HEK293 (cell line): Measurements from ENCODE around the gene JAKMIP1.

ENCODE experiments used
- CTCF ChIA-PET: fragments of 350-600 bp; formaldehyde crosslinking; extraction: SDS; loops from one replicate; lab custom pipeline; 2021; ENCODE audit warnings: antibody characterized with exemption; lab: Yijun Ruan, JAX
- POLR2A ChIA-PET: fragments of 300-600 bp; formaldehyde crosslinking; extraction: SDS; loops from one replicate; lab custom pipeline; 2020; ENCODE audit warnings: antibody characterized with exemption, inconsistent platforms; lab: Yijun Ruan, JAX
- H3K27ac ChIP-seq: fragments of 200-500 bp; sonication (Bioruptor generic); 2 replicates; pipeline ENCODE4 v1.5.1; 2014; ENCODE audit warnings: low read depth, low read length, control low read depth, inconsistent platforms; ENCODE audit errors: extremely low read depth
- H3K36me3 ChIP-seq, 2 experiments: fragments of 200-500 bp in 1 of 2; sonication (Bioruptor generic) in 1 of 2; 1 replicate in 1 of 2; 2 replicates in 1 of 2; pipeline ENCODE4 v1.5.1; 2014 to 2017; ENCODE audit warnings: inconsistent platforms in 2 of 2, low read length in 2 of 2; ENCODE audit not compliant: control insufficient read depth in 2 of 2, insufficient read depth in 1 of 2
- H3K4me1 ChIP-seq: fragments of 200-500 bp; sonication (Bioruptor generic); 2 replicates; pipeline ENCODE4 v1.5.1; 2014; ENCODE audit warnings: mild to moderate bottlenecking, low read length, inconsistent platforms; ENCODE audit not compliant: control insufficient read depth, insufficient read depth
- H3K4me3 ChIP-seq: 2 replicates; pipeline ENCODE4 v1.5.1; 2011; ENCODE audit warnings: low read depth, mild to moderate bottlenecking, control low read depth, low read length, moderate library complexity
- H3K9me3 ChIP-seq: fragments of 200-500 bp; sonication (Bioruptor generic); 2 replicates; pipeline ENCODE4 v1.5.1; 2014; ENCODE audit warnings: low read depth, low read length, inconsistent platforms; ENCODE audit not compliant: control insufficient read depth, insufficient read depth
- AEBP2 ChIP-seq: fragments of 450-650 bp; formaldehyde crosslinking; IDR thresholded peaks from 2 replicates; pipeline ENCODE4 v1.5.1; 2016; ENCODE audit warnings: missing biosample characterization, missing genetic modification characterization, borderline replicate concordance
- FEZF1 ChIP-seq: fragments of 450-650 bp; formaldehyde crosslinking; IDR thresholded peaks from 2 replicates; pipeline ENCODE4 v1.5.1; 2016; ENCODE audit warnings: missing biosample characterization, missing genetic modification characterization
- GFI1B ChIP-seq: fragments of 450-650 bp; formaldehyde crosslinking; IDR thresholded peaks from 2 replicates; pipeline ENCODE4 v1.5.1; 2016; ENCODE audit warnings: missing biosample characterization, missing genetic modification characterization
- HOXC10 ChIP-seq: sonication (generic); formaldehyde crosslinking; IDR thresholded peaks from 2 replicates; pipeline ENCODE4 v1.8.1; 2023; ENCODE audit warnings: mild to moderate bottlenecking, missing genetic modification reagents
- MEIS1 ChIP-seq: sonication (generic); formaldehyde crosslinking; IDR thresholded peaks from 2 replicates; pipeline ENCODE4 v1.8.1; 2022; ENCODE audit warnings: missing genetic modification reagents, mild to moderate bottlenecking, borderline replicate concordance
- PRDM6 ChIP-seq: fragments of 450-650 bp; formaldehyde crosslinking; IDR thresholded peaks from 2 replicates; pipeline ENCODE4 v1.5.1; 2017; ENCODE audit warnings: missing biosample characterization, missing genetic modification characterization
- REPIN1 ChIP-seq: fragments of 450-650 bp; formaldehyde crosslinking; IDR thresholded peaks from 2 replicates; pipeline ENCODE4 v1.5.1; 2017; ENCODE audit warnings: missing biosample characterization, missing genetic modification characterization, low read depth
- SP3 ChIP-seq: fragments of 450-650 bp; formaldehyde crosslinking; IDR thresholded peaks from 2 replicates; pipeline ENCODE4 v1.5.1; 2016; ENCODE audit warnings: missing biosample characterization, missing genetic modification characterization
- WT1 ChIP-seq: fragments of 450-650 bp; formaldehyde crosslinking; IDR thresholded peaks from 2 replicates; pipeline ENCODE4 v1.5.1; 2016; ENCODE audit warnings: missing biosample characterization, missing genetic modification characterization
- ZBTB11 ChIP-seq: fragments of 450-650 bp; formaldehyde crosslinking; conservative IDR thresholded peaks from 2 replicates; pipeline ENCODE4 v1.5.1; 2016; ENCODE audit warnings: low read depth, missing biosample characterization, missing genetic modification characterization
- ZBTB20 ChIP-seq: fragments of 450-650 bp; formaldehyde crosslinking; IDR thresholded peaks from 2 replicates; pipeline ENCODE4 v1.5.1; 2016; ENCODE audit warnings: missing biosample characterization, missing genetic modification characterization
- ZBTB21 ChIP-seq: fragments of 450-650 bp; formaldehyde crosslinking; IDR thresholded peaks from 2 replicates; pipeline ENCODE4 v1.5.1; 2017; ENCODE audit warnings: missing biosample characterization, missing genetic modification characterization
- ZNF148 ChIP-seq: fragments of 450-650 bp; formaldehyde crosslinking; IDR thresholded peaks from 2 replicates; pipeline ENCODE4 v1.5.0; 2017; ENCODE audit warnings: missing biosample characterization, missing genetic modification characterization, borderline replicate concordance
- ZNF266 ChIP-seq: fragments of 450-650 bp; formaldehyde crosslinking; IDR thresholded peaks from 2 replicates; pipeline ENCODE4 v1.5.1; 2016; ENCODE audit warnings: missing biosample characterization, missing genetic modification characterization, low read depth
- ZNF391 ChIP-seq: fragments of 450-650 bp; formaldehyde crosslinking; IDR thresholded peaks from 2 replicates; pipeline ENCODE4 v1.5.1; 2016; ENCODE audit warnings: low read depth, missing biosample characterization, missing genetic modification characterization, borderline replicate concordance
- ZNF404 ChIP-seq: fragments of 450-650 bp; formaldehyde crosslinking; IDR thresholded peaks from 2 replicates; pipeline ENCODE4 v1.5.1; 2017; ENCODE audit warnings: missing biosample characterization, missing genetic modification characterization
- ZNF596 ChIP-seq: fragments of 450-650 bp; IDR thresholded peaks from 2 replicates; pipeline ENCODE4 v1.5.0; 2018; ENCODE audit warnings: missing biosample characterization, mild to moderate bottlenecking, missing genetic modification characterization, moderate library complexity
- ZNF670 ChIP-seq: fragments of 450-650 bp; formaldehyde crosslinking; IDR thresholded peaks from 2 replicates; pipeline ENCODE4 v1.5.1; 2016; ENCODE audit warnings: missing biosample characterization, missing genetic modification characterization, low read depth
- ZNF792 ChIP-seq: fragments of 450-650 bp; formaldehyde crosslinking; IDR thresholded peaks from 2 replicates; pipeline ENCODE4 v1.5.1; 2016; ENCODE audit warnings: missing biosample characterization, missing genetic modification characterization
- TF ChIP-seq, protein P1 (sequence below): fragments of 450-650 bp; formaldehyde crosslinking; IDR thresholded peaks from 2 replicates; pipeline ENCODE4 v1.5.1; 2016; ENCODE audit warnings: missing biosample characterization, missing genetic modification characterization
- TF ChIP-seq, protein P2 (sequence below): fragments of 450-650 bp; formaldehyde crosslinking; IDR thresholded peaks from 2 replicates; pipeline ENCODE4 v1.5.1; 2016; ENCODE audit warnings: missing biosample characterization, missing genetic modification characterization

Gene JAKMIP1

DNA sequence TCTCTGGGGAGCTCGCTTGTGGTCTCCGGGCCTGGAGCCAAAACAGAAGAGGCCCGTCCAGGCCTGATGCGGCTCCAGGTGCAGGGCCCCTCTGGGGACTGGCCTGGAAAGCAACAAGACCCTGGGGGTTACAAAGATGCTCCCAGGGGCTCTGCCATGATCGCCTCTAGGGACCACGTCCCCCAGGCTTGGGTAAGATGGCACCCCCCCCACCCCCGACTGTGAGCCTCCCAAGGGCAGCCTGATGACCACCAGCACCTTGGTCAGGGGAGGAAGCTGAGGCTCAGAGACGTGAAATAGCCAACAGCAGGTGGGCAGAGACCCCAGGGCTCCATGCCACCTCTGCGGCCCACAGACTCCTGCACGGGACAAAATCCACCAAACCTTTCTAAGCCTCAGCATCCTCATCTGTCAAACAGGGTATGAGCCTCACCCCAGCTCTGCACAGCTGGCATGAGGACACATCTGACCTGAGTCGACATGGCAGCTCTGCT, 207.5 kb downstream of the JAKMIP1 start (continued):
- TF ChIP-seq ZNF148: no peak
- TF ChIP-seq SP3 (tag by site-specific recombination): no peak

- ChIA-PET CTCF (interaction anchor here (1.1 to 1.7 kb wide), 2 partner anchors 27 to 95 kb away, joined by 3 to 6 read pairs; no protein-coding TSS in a partner anchor), POLR2A (no interaction called here)
- Histone ChIP-seq H3K4me3 (no peak overlapping the region), H3K27ac (no peak overlapping the region), H3K4me1 (no peaks in the 10 kb centered on the region), H3K36me3 (no peaks in the 10 kb centered on the region), H3K9me3 (no peaks in the 10 kb centered on the region)
- no peak for TF ChIP-seq ZNF792 (tag by site-specific recombination)
- no peak for TF ChIP-seq WT1
- no peak for TF ChIP-seq ZNF596 (tag by site-specific recombination)
These were observed 208.1 kb downstream of the JAKMIP1 start for GRCh38 chr4:5992171-5992827.

DNA sequence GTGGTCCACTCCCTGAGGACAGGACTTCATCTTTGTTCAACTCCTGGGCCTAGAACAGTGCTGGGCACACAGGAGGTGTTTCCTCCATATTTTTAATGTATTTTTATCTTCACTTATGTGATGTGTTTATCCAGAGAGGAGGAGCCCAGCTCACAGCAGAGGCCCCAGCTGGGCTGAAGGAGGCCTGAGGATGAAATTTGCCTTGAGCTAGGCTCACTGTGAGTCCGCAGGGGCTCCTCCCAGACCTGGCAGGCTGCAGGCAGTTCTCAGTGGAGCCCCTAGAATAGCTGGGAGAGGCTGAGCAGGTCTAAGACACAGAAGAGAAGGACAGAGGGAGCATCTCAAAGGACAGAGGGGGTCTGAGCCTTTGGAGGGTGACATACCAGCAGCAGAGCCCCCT, 208.9 kb downstream of the JAKMIP1 start:
- POLR2A ChIA-PET: no interaction called here
- no peak overlapping the region for H3K27ac ChIP-seq
- CTCF ChIA-PET: interaction anchor here (1.1 to 1.7 kb wide), 2 partner anchors 28 to 96 kb away, joined by 3 to 6 read pairs; no protein-coding TSS in a partner anchor
- TF ChIP-seq ZNF391 (no peak), ZBTB20 (tag by site-specific recombination) (no peak), ZNF670 (tag by site-specific recombination) (no peak), PRDM6 (tag by site-specific recombination) (no peak), ZBTB21 (tag by site-specific recombination) (no peak), ZNF266 (tag by site-specific recombination) (no peak), REPIN1 (no peak), ZNF404 (tag by site-specific recombination) (no peak), MEIS1 (CRISPR knock-in tag) (no peak), HOXC10 (CRISPR knock-in tag) (no peak), ZNF792 (tag by site-specific recombination) (no peak), GFI1B (no peak), ZBTB11 (tag by site-specific recombination) (no peak), AEBP2 (no peak), FEZF1 (no peak)
- TF ChIP-seq, protein P1, sequence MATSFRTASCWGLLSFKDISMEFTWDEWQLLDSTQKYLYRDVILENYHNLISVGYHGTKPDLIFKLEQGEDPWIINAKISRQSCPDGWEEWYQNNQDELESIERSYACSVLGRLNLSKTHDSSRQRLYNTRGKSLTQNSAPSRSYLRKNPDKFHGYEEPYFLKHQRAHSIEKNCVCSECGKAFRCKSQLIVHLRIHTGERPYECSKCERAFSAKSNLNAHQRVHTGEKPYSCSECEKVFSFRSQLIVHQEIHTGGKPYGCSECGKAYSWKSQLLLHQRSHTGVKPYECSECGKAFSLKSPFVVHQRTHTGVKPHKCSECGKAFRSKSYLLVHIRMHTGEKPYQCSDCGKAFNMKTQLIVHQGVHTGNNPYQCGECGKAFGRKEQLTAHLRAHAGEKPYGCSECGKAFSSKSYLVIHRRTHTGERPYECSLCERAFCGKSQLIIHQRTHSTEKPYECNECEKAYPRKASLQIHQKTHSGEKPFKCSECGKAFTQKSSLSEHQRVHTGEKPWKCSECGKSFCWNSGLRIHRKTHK (tag by site-specific recombination): no peak
- TF ChIP-seq, protein P2, sequence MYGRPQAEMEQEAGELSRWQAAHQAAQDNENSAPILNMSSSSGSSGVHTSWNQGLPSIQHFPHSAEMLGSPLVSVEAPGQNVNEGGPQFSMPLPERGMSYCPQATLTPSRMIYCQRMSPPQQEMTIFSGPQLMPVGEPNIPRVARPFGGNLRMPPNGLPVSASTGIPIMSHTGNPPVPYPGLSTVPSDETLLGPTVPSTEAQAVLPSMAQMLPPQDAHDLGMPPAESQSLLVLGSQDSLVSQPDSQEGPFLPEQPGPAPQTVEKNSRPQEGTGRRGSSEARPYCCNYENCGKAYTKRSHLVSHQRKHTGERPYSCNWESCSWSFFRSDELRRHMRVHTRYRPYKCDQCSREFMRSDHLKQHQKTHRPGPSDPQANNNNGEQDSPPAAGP: no peak

More for the DNA sequence above, 208.9 kb downstream of the JAKMIP1 start:
- Histone ChIP-seq H3K9me3 (no peaks in the 10 kb centered on the region), H3K4me1 (no peaks in the 10 kb centered on the region), H3K36me3 (no peaks in the 10 kb centered on the region), H3K4me3 (no peak overlapping the region)
